ENCODE measurements around the gene ST6GAL1. TPM values are rescaled to one million over a fixed set of nuclear protein-coding genes. Genes with fewer than 3 reads are reported as not detected.

ST6GAL1 gene
- total and polyA plus RNA-seq, 11 donors: 19.4 to 120 (median 69.9) TPM

DNA sequence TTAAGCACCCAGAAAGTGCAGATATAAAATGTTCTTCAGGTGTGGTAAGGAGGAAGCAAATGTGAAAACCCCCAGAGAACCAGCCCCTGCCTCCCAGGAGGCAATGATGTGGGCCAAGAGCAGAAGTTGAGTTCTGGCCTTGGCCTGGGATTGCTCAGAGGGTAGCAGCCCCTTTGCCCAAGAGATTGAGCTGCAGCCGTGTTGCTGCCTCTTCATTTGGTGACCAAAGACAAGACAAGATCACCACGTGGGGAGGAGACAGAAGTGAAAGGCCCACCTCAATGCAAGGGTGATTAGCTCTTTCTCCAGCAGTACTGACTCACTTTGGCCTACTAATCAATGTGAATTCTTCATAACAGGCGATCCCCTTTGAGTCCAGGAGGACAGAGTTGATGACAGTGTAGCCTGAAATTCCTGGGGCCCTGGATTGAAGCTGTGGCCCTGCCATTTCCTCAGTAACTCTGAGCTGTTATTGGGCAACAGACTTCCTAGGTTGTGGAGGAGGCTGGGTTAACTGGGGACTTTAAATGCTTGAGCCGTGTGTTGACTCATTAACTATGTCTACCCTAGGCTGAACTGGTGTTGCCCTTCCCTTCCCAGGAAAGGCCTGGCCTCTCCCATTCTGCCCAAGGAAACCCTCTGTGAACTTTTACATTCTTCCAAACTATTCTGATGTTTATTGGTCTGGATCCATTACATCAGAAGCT, 86.5 kb downstream of the ST6GAL1 start:
- peaks cover 0 to 65% (median 51%) of the 10 kb centered on the region in 12 donors for H3K4me1 ChIP-seq
- peak overlapping the region in 4 of 12 donors; percentile 5 to 42 (median 28) for H3K27ac ChIP-seq

DNA sequence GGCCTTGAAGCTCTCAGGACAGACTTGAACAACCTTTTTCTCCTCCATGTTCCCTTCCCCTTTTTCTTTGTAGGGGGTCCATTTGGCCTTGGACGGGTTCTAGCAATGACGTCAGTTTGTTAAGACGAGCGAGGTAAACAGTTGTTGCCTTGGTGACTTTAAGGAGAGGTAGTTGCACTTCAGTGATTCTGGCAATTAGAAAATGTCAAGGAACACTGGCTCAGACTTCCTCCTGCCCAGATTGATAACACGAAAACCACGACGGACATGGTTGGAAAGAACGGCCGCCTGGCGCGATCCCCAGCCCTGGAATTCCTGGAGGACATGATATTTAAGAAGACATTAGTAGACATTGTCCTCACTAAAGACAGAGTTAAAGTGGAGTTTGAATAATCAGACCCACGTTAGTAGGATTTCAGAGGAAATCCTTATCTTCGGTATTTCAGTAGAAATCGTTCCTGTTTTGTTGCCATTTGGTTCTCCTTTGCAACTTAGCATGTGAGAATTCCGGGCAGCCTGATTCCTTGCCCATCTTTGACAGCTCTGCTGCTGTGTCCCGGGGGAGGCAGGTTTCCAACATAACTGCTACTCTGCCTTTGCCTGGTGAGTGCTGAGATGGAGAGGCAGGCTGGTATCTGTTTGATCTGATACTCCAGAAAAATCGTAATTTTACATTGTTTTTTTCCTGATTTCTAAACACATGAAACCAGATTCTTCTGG, 87.3 kb downstream of the ST6GAL1 start:
- Histone ChIP-seq H3K4me3 (no peak overlapping the region), H3K27me3 (no peaks in the 10 kb centered on the region), H3K9me3 (no peaks in the 10 kb centered on the region), H3K4me1 (peaks cover 0 to 60% (median 44%) of the 10 kb centered on the region in 12 donors), H3K36me3 (peaks cover 0 to 3% (median 0%) of the 10 kb centered on the region in 9 donors), H3K27ac (peak overlapping the region in 6 of 12 donors; percentile 1 to 42 (median 8))
- WGBS, 4 donors: 35 to 45% (median 43%) methylated on average over 17 of the region's 17 CpGs
- DNase-seq (no peak), ATAC-seq (peak in 3 of 4 donors; percentile 28 to 38 (median 36))
- TF ChIP-seq, protein P1, sequence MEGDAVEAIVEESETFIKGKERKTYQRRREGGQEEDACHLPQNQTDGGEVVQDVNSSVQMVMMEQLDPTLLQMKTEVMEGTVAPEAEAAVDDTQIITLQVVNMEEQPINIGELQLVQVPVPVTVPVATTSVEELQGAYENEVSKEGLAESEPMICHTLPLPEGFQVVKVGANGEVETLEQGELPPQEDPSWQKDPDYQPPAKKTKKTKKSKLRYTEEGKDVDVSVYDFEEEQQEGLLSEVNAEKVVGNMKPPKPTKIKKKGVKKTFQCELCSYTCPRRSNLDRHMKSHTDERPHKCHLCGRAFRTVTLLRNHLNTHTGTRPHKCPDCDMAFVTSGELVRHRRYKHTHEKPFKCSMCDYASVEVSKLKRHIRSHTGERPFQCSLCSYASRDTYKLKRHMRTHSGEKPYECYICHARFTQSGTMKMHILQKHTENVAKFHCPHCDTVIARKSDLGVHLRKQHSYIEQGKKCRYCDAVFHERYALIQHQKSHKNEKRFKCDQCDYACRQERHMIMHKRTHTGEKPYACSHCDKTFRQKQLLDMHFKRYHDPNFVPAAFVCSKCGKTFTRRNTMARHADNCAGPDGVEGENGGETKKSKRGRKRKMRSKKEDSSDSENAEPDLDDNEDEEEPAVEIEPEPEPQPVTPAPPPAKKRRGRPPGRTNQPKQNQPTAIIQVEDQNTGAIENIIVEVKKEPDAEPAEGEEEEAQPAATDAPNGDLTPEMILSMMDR (IDR thresholded peaks at IDR 0.05): no peak
- no peak for TF ChIP-seq POLR2A (IDR thresholded peaks at IDR 0.05)
- intact Hi-C loops (cut with DNase I): loop anchor here in 1 of 10 donors (10.0 kb wide), 1 partner anchor 83 kb away; the partner anchor contains the start of gene ST6GAL1

More for the DNA sequence above, 86.5 kb downstream of the ST6GAL1 start:
- TF ChIP-seq, protein P1 (IDR thresholded peaks at IDR 0.05): no peak
- no peak for TF ChIP-seq POLR2A (IDR thresholded peaks at IDR 0.05)
- Histone ChIP-seq H3K9me3 (no peaks in the 10 kb centered on the region), H3K27me3 (no peaks in the 10 kb centered on the region), H3K4me3 (no peak overlapping the region), H3K36me3 (peaks cover 0 to 3% (median 0%) of the 10 kb centered on the region in 9 donors)
- DNase-seq (no peak), ATAC-seq (peak in 3 of 4 donors; percentile 38 to 57 (median 47))
- 66 to 71% (median 68%) methylated on average over 3 to 4 of the region's 4 CpGs for WGBS, 4 donors
- intact Hi-C loops (cut with DNase I): loop anchor here in 1 of 10 donors (10.0 kb wide), 1 partner anchor 82 kb away; the partner anchor contains the start of gene ST6GAL1

DNA sequence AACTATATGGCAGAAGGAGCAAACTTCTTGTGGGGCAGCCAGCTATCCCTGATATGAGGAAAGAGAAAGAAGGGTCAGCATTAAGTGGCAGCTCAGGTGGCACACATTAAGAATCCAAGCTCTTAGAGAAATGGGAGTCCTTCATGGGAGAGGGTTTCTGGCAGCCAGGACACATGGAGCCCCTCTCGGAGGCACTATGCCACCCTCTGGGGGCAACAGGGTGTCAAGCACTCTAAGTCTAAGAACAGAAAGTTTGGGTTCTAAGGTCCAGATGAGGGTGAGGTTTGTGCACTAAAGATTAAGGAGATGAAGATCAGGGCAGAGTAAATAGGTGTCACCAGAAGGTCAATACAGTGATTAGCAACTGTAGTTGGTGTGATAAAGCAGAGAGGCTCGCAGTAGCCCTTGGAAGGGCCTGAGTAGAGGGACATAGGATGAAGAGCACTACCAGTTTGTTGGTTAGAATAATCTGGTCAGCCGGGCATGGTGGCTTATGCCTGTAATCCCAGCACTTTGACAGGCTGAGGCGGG, 89.3 kb downstream of the ST6GAL1 start:
- intact Hi-C loops (cut with DNase I): loop anchor here in 1 of 10 donors (10.0 kb wide), 1 partner anchor 85 kb away; the partner anchor contains the start of gene ST6GAL1
- H3K4me3 ChIP-seq: no peak overlapping the region
- no peaks in the 10 kb centered on the region for H3K36me3 ChIP-seq
- no peaks in the 10 kb centered on the region for H3K27me3 ChIP-seq
- H3K27ac ChIP-seq: no peak overlapping the region
- H3K4me1 ChIP-seq: peaks cover 0 to 42% (median 30%) of the 10 kb centered on the region in 12 donors
- no peak for TF ChIP-seq POLR2A (IDR thresholded peaks at IDR 0.05)
- TF ChIP-seq, protein P1 (IDR thresholded peaks at IDR 0.05): peak in 1 of 12 donors; percentile 21
- 88 to 92% (median 89%) methylated on average over 4 of the region's 4 CpGs for WGBS, 4 donors
- ATAC-seq (no peak), DNase-seq (no peak)
- H3K9me3 ChIP-seq: peaks cover 0 to 3% (median 0%) of the 10 kb centered on the region in 12 donors

Measured in heart left ventricle (tissue), 16 donors.